Sigmoid colon (tissue), 4 donors: Measurements from ENCODE around the gene PRXL2B.

Source experiments
- POLR2AphosphoS5 ChIP-seq, 4 donors: sonication (generic); formaldehyde crosslinking; IDR thresholded peaks; one replicate each; pipeline ENCODE4 v1.6.1; 2017; ENCODE audit warnings: antibody characterized with exemption in 4 of 4
- TF ChIP-seq, protein P1 (sequence below), 4 experiments: fragments of 450-650 bp in 3 of 4; fragments of 200-600 bp in 1 of 4; IDR thresholded peaks; one replicate each; pipeline ENCODE4 v1.5.1; 2016 to 2019; ENCODE audit warnings: antibody characterized with exemption in 4 of 4, mild to moderate bottlenecking in 3 of 4, moderate library complexity in 2 of 4

DNA sequence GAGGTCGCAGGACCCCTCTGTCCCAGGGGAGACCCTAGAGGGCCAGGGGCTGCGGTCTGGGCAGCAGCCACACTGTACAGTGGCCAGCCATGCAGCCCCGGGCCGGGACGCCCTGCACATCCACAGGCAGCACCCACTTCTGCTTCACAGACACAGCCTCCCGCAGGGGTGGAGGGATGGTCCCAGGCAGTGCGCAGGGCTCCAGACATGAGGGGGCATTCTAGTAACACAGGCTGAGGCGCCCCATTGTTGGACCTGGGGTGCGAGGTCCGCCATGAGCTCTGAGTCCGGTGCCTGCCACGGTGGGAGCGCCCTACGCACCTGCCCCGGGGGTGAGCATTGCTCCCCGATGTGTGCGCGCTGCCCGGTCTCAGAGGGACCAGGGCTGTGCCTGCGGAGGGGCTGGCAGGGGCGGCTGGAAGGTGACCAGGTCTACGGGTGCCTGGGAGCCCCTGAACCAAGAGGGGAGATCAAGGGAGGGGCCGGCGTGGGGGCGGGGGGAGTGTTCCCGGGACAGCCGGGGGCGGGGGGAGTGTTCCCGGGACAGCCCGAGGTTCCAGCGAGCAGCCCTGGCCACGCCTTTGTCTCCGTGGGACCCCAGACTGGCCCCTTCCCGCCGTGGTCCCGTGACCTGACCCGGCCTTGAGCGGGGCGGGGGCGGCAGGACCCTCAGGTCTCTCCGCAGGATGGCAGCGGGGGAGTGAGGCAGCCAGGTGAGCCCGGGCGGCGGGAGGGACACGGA lies 41.8 kb downstream of the PRXL2B start:
- TF ChIP-seq, protein P1, sequence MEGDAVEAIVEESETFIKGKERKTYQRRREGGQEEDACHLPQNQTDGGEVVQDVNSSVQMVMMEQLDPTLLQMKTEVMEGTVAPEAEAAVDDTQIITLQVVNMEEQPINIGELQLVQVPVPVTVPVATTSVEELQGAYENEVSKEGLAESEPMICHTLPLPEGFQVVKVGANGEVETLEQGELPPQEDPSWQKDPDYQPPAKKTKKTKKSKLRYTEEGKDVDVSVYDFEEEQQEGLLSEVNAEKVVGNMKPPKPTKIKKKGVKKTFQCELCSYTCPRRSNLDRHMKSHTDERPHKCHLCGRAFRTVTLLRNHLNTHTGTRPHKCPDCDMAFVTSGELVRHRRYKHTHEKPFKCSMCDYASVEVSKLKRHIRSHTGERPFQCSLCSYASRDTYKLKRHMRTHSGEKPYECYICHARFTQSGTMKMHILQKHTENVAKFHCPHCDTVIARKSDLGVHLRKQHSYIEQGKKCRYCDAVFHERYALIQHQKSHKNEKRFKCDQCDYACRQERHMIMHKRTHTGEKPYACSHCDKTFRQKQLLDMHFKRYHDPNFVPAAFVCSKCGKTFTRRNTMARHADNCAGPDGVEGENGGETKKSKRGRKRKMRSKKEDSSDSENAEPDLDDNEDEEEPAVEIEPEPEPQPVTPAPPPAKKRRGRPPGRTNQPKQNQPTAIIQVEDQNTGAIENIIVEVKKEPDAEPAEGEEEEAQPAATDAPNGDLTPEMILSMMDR (IDR thresholded peaks at IDR 0.05), result no peak
- no peak for TF ChIP-seq POLR2AphosphoS5 (IDR thresholded peaks at IDR 0.05)
